Measurements from ENCODE around the gene ADAM12. TPM values are rescaled to one million over a fixed set of nuclear protein-coding genes. Genes with fewer than 3 reads are reported as not detected.
"Not testable (repeated sequence)": the region's sequence is repeated elsewhere in the genome, so short reads cannot be mapped to it uniquely, and the experiment has no call there.

The ADAM12 gene
- total RNA-seq, 2 experiments from 2014 or later = 1.2 to 1.7 TPM

DNA sequence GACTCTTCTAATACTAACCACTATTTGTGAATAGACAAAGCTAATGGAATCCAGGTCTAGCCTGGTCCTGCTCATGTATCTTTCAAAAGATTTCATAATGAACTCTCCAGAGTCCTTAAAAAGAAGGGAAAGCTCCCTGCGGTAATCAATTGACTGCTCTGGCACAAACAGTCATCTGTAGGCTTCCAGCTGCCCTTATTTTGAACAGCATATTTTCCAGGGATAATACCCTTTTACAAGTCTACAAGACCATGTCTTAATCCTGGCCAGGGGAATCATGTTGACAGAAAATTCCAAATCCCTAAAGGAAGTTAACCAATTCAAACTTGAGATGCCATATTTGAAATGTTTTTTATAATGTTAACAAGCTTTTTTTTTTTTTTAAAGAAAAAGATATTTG is 34.6 kb downstream of the ADAM12 start:
- DNase-seq = no peak

GRCh38 chr10:126352453-126352852 is 35.8 kb downstream of the ADAM12 start:
- Mint-ChIP-seq H3K27ac (no peak overlapping the region), H3K4me3 (no peak overlapping the region), H3K4me1 (no peaks in the 10 kb centered on the region), H3K9me3 (ENCODE audit: low read depth) (peaks cover 12% of the 10 kb centered on the region), H3K36me3 (ENCODE audit: low read depth) (no peaks in the 10 kb centered on the region), H3K27me3 (no peaks in the 10 kb centered on the region)
- no peak for ATAC-seq
- intact Hi-C loops (cut with DNase I, micrococcal nuclease) = no loop called here
- CTCF ChIA-PET = no interaction called here
- no peak for DNase-seq
- POLR2A ChIA-PET = no interaction called here

More for the DNA sequence above, 34.6 kb downstream of the ADAM12 start:
- Mint-ChIP-seq H3K9me3 (ENCODE audit: low read depth) (peaks cover 18% of the 10 kb centered on the region), H3K27me3 (no peaks in the 10 kb centered on the region), H3K4me1 (no peaks in the 10 kb centered on the region), H3K27ac (no peak overlapping the region), H3K4me3 (no peak overlapping the region), H3K36me3 (ENCODE audit: low read depth) (no peaks in the 10 kb centered on the region)
- POLR2A ChIA-PET = no interaction called here
- ATAC-seq = no peak
- intact Hi-C loops (cut with DNase I, micrococcal nuclease) = no loop called here
- CTCF ChIA-PET = interaction anchor here (0.5 to 1.2 kb wide), 2 partner anchors 350 to 1047 kb away, joined by 3 read pairs; no protein-coding TSS in a partner anchor

DNA sequence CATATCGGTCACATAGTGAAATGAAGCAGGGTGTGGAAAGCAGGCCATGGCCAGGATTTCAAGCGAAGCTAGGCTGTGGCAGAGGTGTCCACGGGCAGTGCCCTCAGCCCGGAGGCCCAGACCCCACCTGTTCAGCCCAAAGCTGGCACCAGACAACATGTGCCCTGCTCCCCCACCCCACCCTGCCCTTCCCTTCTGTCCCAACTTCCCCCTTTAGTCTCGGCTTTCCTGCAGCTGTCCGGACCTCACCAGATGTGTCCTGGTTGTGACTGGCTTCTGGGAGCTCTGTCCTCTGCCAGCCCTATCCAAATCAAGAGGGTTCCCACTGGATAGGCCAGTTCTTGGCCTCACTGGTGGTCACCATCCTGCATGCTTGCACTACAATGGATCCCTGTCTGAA is 37.3 kb downstream of the ADAM12 start:
- no peak overlapping the region for H3K4me3 Mint-ChIP-seq
- no peaks in the 10 kb centered on the region for H3K4me1 Mint-ChIP-seq
- H3K9me3 Mint-ChIP-seq (ENCODE audit: low read depth) = peaks cover 4% of the 10 kb centered on the region
- intact Hi-C loops (cut with DNase I, micrococcal nuclease) = no loop called here
- H3K27ac Mint-ChIP-seq = no peak overlapping the region
- ChIA-PET CTCF (no interaction called here), POLR2A (no interaction called here)
- H3K36me3 Mint-ChIP-seq (ENCODE audit: low read depth) = no peaks in the 10 kb centered on the region
- ATAC-seq = no peak
- no peaks in the 10 kb centered on the region for H3K27me3 Mint-ChIP-seq
- DNase-seq = no peak

- intact Hi-C loops (cut with DNase I, micrococcal nuclease) = no loop called here
- Mint-ChIP-seq H3K4me3 (no peak overlapping the region), H3K36me3 (ENCODE audit: low read depth) (no peaks in the 10 kb centered on the region), H3K27ac (no peak overlapping the region), H3K4me1 (no peaks in the 10 kb centered on the region), H3K27me3 (no peaks in the 10 kb centered on the region), H3K9me3 (ENCODE audit: low read depth) (peaks cover 4% of the 10 kb centered on the region)
- CTCF ChIA-PET = no interaction called here
- ATAC-seq (no peak), DNase-seq (no peak)
- POLR2A ChIA-PET = no interaction called here
Measured at GRCh38 chr10:126350216-126350992, 37.9 kb downstream of the ADAM12 start.

DNA sequence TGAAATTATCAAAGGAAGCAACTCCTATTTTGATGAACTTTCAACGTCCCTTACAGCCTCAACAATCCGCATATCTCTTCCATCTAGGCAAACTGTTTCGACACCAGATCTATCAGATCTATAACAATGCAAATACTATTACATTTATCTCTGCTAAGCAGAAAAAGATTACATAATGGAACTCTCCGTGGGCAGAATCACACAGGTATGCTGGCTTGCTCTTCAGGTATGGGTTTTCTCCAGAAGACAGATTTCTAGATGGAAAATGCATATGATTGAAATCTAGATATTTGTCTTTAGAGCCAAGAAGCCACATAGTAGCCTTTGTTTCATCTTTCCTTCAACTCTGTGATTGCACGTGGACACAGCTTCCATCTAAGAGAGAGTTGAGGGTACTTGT is 38.6 kb downstream of the ADAM12 start:
- ATAC-seq (no peak), DNase-seq (no peak)
- intact Hi-C loops (cut with DNase I, micrococcal nuclease) = no loop called here
- no peaks in the 10 kb centered on the region for H3K36me3 Mint-ChIP-seq (ENCODE audit: low read depth)
- POLR2A ChIA-PET = no interaction called here
- H3K4me3 Mint-ChIP-seq = no peak overlapping the region
- no peaks in the 10 kb centered on the region for H3K9me3 Mint-ChIP-seq (ENCODE audit: low read depth)
- H3K4me1 Mint-ChIP-seq = no peaks in the 10 kb centered on the region
- no peak overlapping the region for H3K27ac Mint-ChIP-seq
- CTCF ChIA-PET = no interaction called here
- H3K27me3 Mint-ChIP-seq = no peaks in the 10 kb centered on the region

- ChIA-PET CTCF (no interaction called here), POLR2A (no interaction called here)
- no peak for ATAC-seq
- Mint-ChIP-seq H3K27ac (no peak overlapping the region), H3K4me1 (no peaks in the 10 kb centered on the region), H3K27me3 (no peaks in the 10 kb centered on the region), H3K9me3 (ENCODE audit: low read depth) (no peaks in the 10 kb centered on the region), H3K36me3 (ENCODE audit: low read depth) (no peaks in the 10 kb centered on the region), H3K4me3 (no peak overlapping the region)
- intact Hi-C loops (cut with DNase I, micrococcal nuclease) = no loop called here
- DNase-seq = no peak
Measured at GRCh38 chr10:126349101-126349500, 39.2 kb downstream of the ADAM12 start.

DNA sequence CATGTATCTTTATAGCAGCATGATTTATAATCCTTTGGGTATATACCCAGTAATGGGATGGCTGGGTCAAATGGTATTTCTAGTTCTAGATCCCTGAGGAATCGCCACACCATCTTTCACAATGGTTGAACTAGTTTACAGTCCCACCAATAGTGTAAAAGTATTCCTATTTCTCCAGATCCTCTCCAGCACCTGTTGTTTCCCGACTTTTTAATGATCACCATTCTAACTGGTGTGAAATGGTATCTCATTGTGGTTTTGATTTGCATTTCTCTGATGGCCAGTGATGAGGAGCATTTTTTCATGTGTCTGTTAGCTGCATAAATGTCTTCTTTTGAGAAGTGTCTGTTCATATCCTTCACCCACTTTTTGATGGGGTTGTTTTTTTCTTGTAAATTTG is 44.8 kb downstream of the ADAM12 start:
- H3K9me3 Mint-ChIP-seq (ENCODE audit: low read depth); ATAC-seq; H3K27me3 Mint-ChIP-seq; POLR2A ChIA-PET; CTCF ChIA-PET; H3K4me1 Mint-ChIP-seq; H3K27ac Mint-ChIP-seq; H3K36me3 Mint-ChIP-seq (ENCODE audit: low read depth); intact Hi-C loops (cut with DNase I, micrococcal nuclease); DNase-seq; H3K4me3 Mint-ChIP-seq: not testable (repeated sequence)

GRCh38 chr10:126342680-126343079 is 45.6 kb downstream of the ADAM12 start:
- ChIA-PET POLR2A (no interaction called here), CTCF (no interaction called here)
- H3K4me1 Mint-ChIP-seq = no peaks in the 10 kb centered on the region
- no peak overlapping the region for H3K4me3 Mint-ChIP-seq
- H3K36me3 Mint-ChIP-seq (ENCODE audit: low read depth) = no peaks in the 10 kb centered on the region
- H3K27me3 Mint-ChIP-seq = no peaks in the 10 kb centered on the region
- intact Hi-C loops (cut with DNase I, micrococcal nuclease) = no loop called here
- no peak for DNase-seq
- ATAC-seq = no peak
- H3K27ac Mint-ChIP-seq = no peak overlapping the region
- H3K9me3 Mint-ChIP-seq (ENCODE audit: low read depth) = peaks cover 5% of the 10 kb centered on the region

- H3K27me3 Mint-ChIP-seq = no peaks in the 10 kb centered on the region
Measured at GRCh38 chr10:126341491-126341890, 46.8 kb downstream of the ADAM12 start.

GRCh38 chr10:126337251-126337810 is 50.9 kb downstream of the ADAM12 start:
- intact Hi-C loops (cut with DNase I, micrococcal nuclease) = no loop called here
- DNase-seq = no peak
- Mint-ChIP-seq H3K36me3 (ENCODE audit: low read depth) (no peaks in the 10 kb centered on the region), H3K4me3 (no peak overlapping the region), H3K27ac (no peak overlapping the region), H3K4me1 (no peaks in the 10 kb centered on the region), H3K27me3 (no peaks in the 10 kb centered on the region), H3K9me3 (ENCODE audit: low read depth) (peaks cover 4% of the 10 kb centered on the region)
- ChIA-PET CTCF (interaction anchor here (0.5 kb wide), 1 partner anchor 49 kb away, joined by 3 read pairs; no protein-coding TSS in a partner anchor), POLR2A (no interaction called here)
- no peak for ATAC-seq

More at GRCh38 chr10:126341491-126341890, 46.8 kb downstream of the ADAM12 start:
- POLR2A ChIA-PET = no interaction called here
- H3K36me3 Mint-ChIP-seq (ENCODE audit: low read depth) = no peaks in the 10 kb centered on the region
- intact Hi-C loops (cut with DNase I, micrococcal nuclease) = no loop called here
- DNase-seq (no peak), ATAC-seq (no peak)
- H3K9me3 Mint-ChIP-seq (ENCODE audit: low read depth) = peaks cover 5% of the 10 kb centered on the region
- no peak overlapping the region for H3K27ac Mint-ChIP-seq
- no peak overlapping the region for H3K4me3 Mint-ChIP-seq
- no peaks in the 10 kb centered on the region for H3K4me1 Mint-ChIP-seq
- CTCF ChIA-PET = no interaction called here

- H3K4me3 Mint-ChIP-seq = no peak overlapping the region
- peaks cover 4% of the 10 kb centered on the region for H3K9me3 Mint-ChIP-seq (ENCODE audit: low read depth)
- DNase-seq (no peak), ATAC-seq (no peak)
- no peaks in the 10 kb centered on the region for H3K27me3 Mint-ChIP-seq
- intact Hi-C loops (cut with DNase I, micrococcal nuclease) = no loop called here
- ChIA-PET POLR2A (no interaction called here), CTCF (no interaction called here)
- no peaks in the 10 kb centered on the region for H3K4me1 Mint-ChIP-seq
- no peaks in the 10 kb centered on the region for H3K36me3 Mint-ChIP-seq (ENCODE audit: low read depth)
- H3K27ac Mint-ChIP-seq = no peak overlapping the region
Measured at GRCh38 chr10:126336801-126337200, 51.5 kb downstream of the ADAM12 start.

DNA sequence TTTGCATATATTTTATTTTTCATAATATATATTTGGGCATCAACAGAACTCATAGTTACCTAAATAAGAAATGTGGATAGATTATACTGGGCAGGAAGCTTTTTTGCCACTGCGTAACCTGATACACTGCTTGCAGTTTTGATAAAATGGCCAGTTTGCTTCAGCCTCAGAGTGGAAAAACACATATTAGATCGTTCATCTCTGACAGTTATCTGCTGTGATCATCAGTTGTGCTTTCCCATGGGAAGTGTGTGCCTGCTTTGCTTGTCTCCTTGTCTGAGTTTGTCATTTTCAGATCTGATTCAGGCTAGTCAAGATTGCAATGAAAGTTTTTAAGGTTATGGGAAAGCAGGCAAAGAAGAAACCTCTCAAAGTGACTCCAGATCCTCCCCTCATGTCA is 54.0 kb downstream of the ADAM12 start:
- H3K9me3 Mint-ChIP-seq (ENCODE audit: low read depth) = peaks cover 2% of the 10 kb centered on the region

More for the DNA sequence above, 54.0 kb downstream of the ADAM12 start:
- Mint-ChIP-seq H3K36me3 (ENCODE audit: low read depth) (no peaks in the 10 kb centered on the region), H3K4me1 (no peaks in the 10 kb centered on the region), H3K4me3 (no peak overlapping the region), H3K27me3 (no peaks in the 10 kb centered on the region), H3K27ac (no peak overlapping the region)
- POLR2A ChIA-PET = no interaction called here
- CTCF ChIA-PET = no interaction called here
- no peak for ATAC-seq
- intact Hi-C loops (cut with DNase I, micrococcal nuclease) = no loop called here
- DNase-seq = no peak

All from activated CD4-positive, alpha-beta T cell treated with anti-CD3 and anti-CD28 coated beads for 36 hours (primary cell).